ENCODE results near the gene RPAP2.

GRCh38 chr1:92262516-92262915 lies 36.3 kb upstream of the RPAP2 start:
- TF ChIP-seq POLR2A (IDR thresholded peaks at IDR 0.05; ENCODE audit: low read depth, low read length) = no peak
- TF ChIP-seq POLR2AphosphoS5 (IDR thresholded peaks at IDR 0.05; ENCODE audit: low read depth, low read length) = no peak
- no peak for TF ChIP-seq TAF1 (IDR thresholded peaks at IDR 0.05; ENCODE audit: borderline replicate concordance, low read depth, low read length)

Data from GM12892 (cell line).